HG03354 (cell line): ENCODE measurements around the gene KLK11.

ENCODE experiments used
- ATAC-seq: cut with Tn5 transposase; IDR thresholded peaks from one replicate; pipeline ENCODE4 v1.9.1; 2021; ENCODE audit warnings: mild to moderate bottlenecking; ENCODE audit not compliant: unreplicated experiment, poor library complexity, severe bottlenecking

The KLK11 gene

GRCh38 chr19:50978772-50979390 lies 47.5 kb downstream of the KLK11 start:
- ATAC-seq, result no peak

GRCh38 chr19:50977626-50978025 lies 48.8 kb downstream of the KLK11 start:
- no peak for ATAC-seq

GRCh38 chr19:50975766-50976165 lies 50.6 kb downstream of the KLK11 start:
- no peak for ATAC-seq

GRCh38 chr19:50974702-50975556 lies 51.5 kb downstream of the KLK11 start:
- ATAC-seq, result no peak

DNA sequence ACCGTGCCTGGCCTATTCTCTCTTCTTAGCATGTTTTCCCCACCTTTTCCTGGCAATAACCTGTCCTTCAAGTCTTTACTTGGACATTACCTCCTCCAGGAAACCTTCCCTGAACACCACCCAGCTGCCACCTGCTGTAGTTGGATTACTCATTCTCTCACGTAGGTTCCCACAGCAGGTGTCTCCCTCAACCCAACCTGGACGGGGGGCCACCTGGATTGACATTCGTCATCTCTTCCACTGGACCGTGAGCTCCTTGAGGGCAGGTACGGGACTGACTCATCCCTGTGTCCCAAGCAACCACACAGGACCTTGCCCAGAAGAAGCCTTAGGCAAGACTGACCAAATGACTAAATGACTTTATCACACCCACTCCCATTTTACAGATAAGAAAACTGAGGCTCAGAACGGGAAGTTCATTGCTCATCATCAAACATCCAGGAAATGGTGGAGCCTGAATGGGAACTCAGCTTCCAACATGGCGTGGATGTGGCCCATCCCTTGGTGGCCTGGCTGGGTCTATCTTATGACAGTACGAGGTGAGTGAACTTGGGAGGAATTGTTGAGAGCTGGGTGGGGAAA lies 53.5 kb downstream of the KLK11 start:
- no peak for ATAC-seq
